ENCODE measurements around the gene APOBEC4. TPM values are rescaled to one million over a fixed set of nuclear protein-coding genes. Genes with fewer than 3 reads are reported as not detected.

APOBEC4 gene, protein sequence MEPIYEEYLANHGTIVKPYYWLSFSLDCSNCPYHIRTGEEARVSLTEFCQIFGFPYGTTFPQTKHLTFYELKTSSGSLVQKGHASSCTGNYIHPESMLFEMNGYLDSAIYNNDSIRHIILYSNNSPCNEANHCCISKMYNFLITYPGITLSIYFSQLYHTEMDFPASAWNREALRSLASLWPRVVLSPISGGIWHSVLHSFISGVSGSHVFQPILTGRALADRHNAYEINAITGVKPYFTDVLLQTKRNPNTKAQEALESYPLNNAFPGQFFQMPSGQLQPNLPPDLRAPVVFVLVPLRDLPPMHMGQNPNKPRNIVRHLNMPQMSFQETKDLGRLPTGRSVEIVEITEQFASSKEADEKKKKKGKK
- not detected for total RNA-seq

DNA sequence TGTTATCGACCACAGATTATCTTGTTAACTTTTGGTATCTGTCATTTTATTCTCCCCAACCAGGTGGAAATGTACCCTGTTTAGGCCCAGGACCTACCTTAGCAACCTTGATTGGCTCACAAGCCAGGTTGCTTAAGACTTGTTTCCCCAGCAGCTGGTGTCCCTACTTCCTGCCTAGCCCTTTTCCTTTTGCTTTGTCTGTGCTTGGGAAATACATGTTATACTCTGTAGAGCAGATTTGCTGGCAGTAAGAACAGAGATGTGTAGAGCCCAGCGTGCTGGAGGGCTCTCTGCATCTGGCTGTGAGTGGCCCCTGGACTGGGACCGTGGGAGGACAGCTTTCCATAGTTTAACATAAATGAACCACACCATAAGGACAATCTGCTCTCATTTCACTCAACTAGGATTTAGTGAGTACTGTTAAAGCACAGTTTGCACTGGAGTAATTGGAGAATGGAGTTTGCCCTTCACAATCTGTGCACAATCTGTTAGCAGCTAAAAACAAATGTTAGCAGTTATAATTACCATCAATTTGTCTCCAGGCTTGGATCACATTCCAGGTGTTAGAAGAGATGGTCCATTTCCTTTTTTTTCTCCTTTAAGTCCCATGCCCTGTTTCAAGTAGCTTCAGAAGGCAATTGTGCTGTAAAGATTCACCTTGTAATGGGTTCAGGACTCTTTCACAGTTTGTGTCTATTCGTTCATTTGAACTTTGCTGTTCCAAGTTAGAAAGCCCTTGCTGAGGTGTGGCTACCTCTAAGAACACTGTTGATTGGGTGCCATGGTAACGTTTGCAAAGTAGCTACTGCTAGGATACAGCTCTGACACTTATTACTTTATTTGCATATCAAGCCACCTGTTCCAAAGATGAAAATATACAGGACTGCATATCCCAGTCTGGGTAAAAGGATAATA, at the start of gene APOBEC4:
APOBEC4 (minus strand) TSS at position 770 of the 915 bp plus-strand sequence. CDS start 4,535 bp downstream, outside the sequence.
- TF ChIP-seq CTCF (IDR thresholded peaks at IDR 0.05): no peak

GRCh38 chr1:183702813-183703198, 49.7 kb upstream of the APOBEC4 start:
- Histone ChIP-seq H3K27me3 (replicated peaks; ENCODE audit: insufficient read depth) (no peaks in the 10 kb centered on the region), H3K4me3 (no peak overlapping the region), H3K9me3 (no peaks in the 10 kb centered on the region), H3K4me1 (ENCODE audit: control insufficient read depth in 1 of 2, low read depth in 2 of 2) (no peaks in the 10 kb centered on the region), H3K36me3 (no peaks in the 10 kb centered on the region), H3K27ac (no peak overlapping the region)
- TF ChIP-seq CTCF (IDR thresholded peaks at IDR 0.05): no peak
- DNase-seq (ENCODE audit: low spot score) (no peak), ATAC-seq (ENCODE audit: insufficient number of reproducible peaks, low FRiP score, low read depth) (no peak)

More for the DNA sequence above, at the start of gene APOBEC4:
- no peak for ATAC-seq (ENCODE audit: insufficient number of reproducible peaks, low FRiP score, low read depth)
- H3K4me3 ChIP-seq: no peak within 1 kb of the TSS
- no peaks in the 10 kb centered on the region for H3K27me3 ChIP-seq (replicated peaks; ENCODE audit: insufficient read depth)
- DNase-seq (ENCODE audit: low spot score): no peak
- H3K4me1 ChIP-seq (ENCODE audit: control insufficient read depth in 1 of 2, low read depth in 2 of 2): no peaks in the 10 kb centered on the region
- H3K36me3 ChIP-seq: no peaks in the 10 kb centered on the region
- H3K27ac ChIP-seq: no peak within 1 kb of the TSS
- H3K9me3 ChIP-seq: no peaks in the 10 kb centered on the region

GRCh38 chr1:183702087-183702812, 49.1 kb upstream of the APOBEC4 start:
- H3K4me1 ChIP-seq (ENCODE audit: control insufficient read depth in 1 of 2, low read depth in 2 of 2): no peaks in the 10 kb centered on the region
- no peaks in the 10 kb centered on the region for H3K27me3 ChIP-seq (replicated peaks; ENCODE audit: insufficient read depth)
- no peak overlapping the region for H3K27ac ChIP-seq
- DNase-seq (ENCODE audit: low spot score): no peak
- TF ChIP-seq CTCF (IDR thresholded peaks at IDR 0.05): no peak
- H3K9me3 ChIP-seq: no peaks in the 10 kb centered on the region
- ATAC-seq (ENCODE audit: insufficient number of reproducible peaks, low FRiP score, low read depth): no peak
- no peaks in the 10 kb centered on the region for H3K36me3 ChIP-seq
- H3K4me3 ChIP-seq: no peak overlapping the region

DNA sequence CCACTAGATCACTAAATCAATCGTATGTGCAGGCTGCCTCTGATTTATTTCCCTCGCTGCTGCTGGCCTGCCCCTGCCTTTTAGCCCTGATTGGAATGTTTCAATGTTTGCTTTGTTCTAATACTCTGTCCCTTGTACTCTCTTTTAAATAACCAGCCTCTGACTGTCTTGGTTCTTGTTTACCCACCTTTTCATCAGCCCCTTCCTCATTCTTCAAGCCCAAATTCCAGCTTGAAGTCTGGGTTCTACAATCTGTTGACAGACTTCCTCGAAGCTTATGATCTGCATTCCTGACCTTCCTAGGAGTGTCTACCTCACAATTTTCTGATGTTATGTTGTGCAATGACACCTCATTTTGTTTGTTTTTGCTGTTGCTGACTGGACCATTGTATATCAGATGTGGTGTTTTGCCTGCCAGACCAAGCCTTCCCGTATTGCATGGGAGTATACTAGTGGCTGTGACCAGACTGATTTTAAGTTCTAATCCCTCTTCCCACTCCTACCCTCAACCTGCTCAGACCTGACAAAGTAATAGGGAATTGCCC, 46.6 kb upstream of the APOBEC4 start:
- Histone ChIP-seq H3K4me1 (ENCODE audit: control insufficient read depth in 1 of 2, low read depth in 2 of 2) (peaks cover 0 to 1% of the 10 kb centered on the region in 2 donors), H3K9me3 (no peaks in the 10 kb centered on the region), H3K27ac (no peak overlapping the region), H3K36me3 (no peaks in the 10 kb centered on the region), H3K27me3 (replicated peaks; ENCODE audit: insufficient read depth) (no peaks in the 10 kb centered on the region), H3K4me3 (no peak overlapping the region)
- no peak for TF ChIP-seq CTCF (IDR thresholded peaks at IDR 0.05)
- ATAC-seq (ENCODE audit: insufficient number of reproducible peaks, low FRiP score, low read depth) (no peak), DNase-seq (ENCODE audit: low spot score) (no peak)

All from thoracic aorta (tissue), 2 donors.